H1 (cell line): ENCODE measurements around the gene MYLK. TPM values are rescaled to one million over a fixed set of nuclear protein-coding genes. Genes with fewer than 3 reads are reported as not detected.

Experiments used
- CTCF ChIA-PET: fragments of 300-600 bp; sonication (Branson Sonifier 250); formaldehyde crosslinking; loops from one replicate; lab custom pipeline; 2021; ENCODE audit not compliant: partially characterized antibody; lab: Charles Lee
- POLR2A ChIA-PET: fragments of 300-600 bp; sonication (Branson Sonifier 250); formaldehyde crosslinking; loops from one replicate; lab custom pipeline; 2021; ENCODE audit warnings: inconsistent platforms; ENCODE audit not compliant: partially characterized antibody; lab: Charles Lee
- DNase-seq, 2 experiments: peaks; one replicate each; pipeline versions ENCODE4 v3.0.0 to v3.0.0-alpha.2; 2010 to 2022; ENCODE audit warnings: low spot score in 2 of 2, low read depth in 1 of 2, mixed read lengths in 1 of 2
- FAIRE-seq: peaks from 2 replicates; lab custom pipeline; 2011; peaks lifted over from hg19 to GRCh38; lab: Jason Lieb, UNC
- H2AFZ ChIP-seq: 2 replicates; pipeline ENCODE4 v1.8.1; 2012; ENCODE audit warnings: low read length, inconsistent platforms
- H2AK5ac ChIP-seq: 2 replicates; pipeline ENCODE4 v1.6.1; 2013; ENCODE audit warnings: low read depth, low read length
- H2BK120ac ChIP-seq: replicated peaks from 2 replicates; pipeline ENCODE3; 2013; ENCODE audit warnings: low read depth, low read length, inconsistent platforms
- H2BK12ac ChIP-seq: 2 replicates; pipeline ENCODE4 v1.6.1; 2013; ENCODE audit warnings: low read depth, low read length
- H2BK15ac ChIP-seq: 2 replicates; pipeline ENCODE4 v1.6.1; 2013; ENCODE audit warnings: low read length
- H2BK20ac ChIP-seq: 2 replicates; pipeline ENCODE4 v1.6.1; 2013; ENCODE audit warnings: low read length
- H2BK5ac ChIP-seq: 2 replicates; pipeline ENCODE4 v1.6.1; 2013; ENCODE audit warnings: low read depth, low read length
- H3K14ac ChIP-seq: 2 replicates; pipeline ENCODE4 v1.6.1; 2013; ENCODE audit warnings: inconsistent platforms; ENCODE audit not compliant: insufficient read length
- H3K18ac ChIP-seq: 2 replicates; pipeline ENCODE4 v1.6.1; 2013; ENCODE audit warnings: low read length; ENCODE audit errors: extremely low read depth
- H3K23ac ChIP-seq: 2 replicates; pipeline ENCODE4 v1.6.1; 2013; ENCODE audit warnings: inconsistent platforms; ENCODE audit not compliant: insufficient read length
- H3K23me2 ChIP-seq: 2 replicates; pipeline ENCODE4 v1.6.1; 2013; ENCODE audit warnings: low read depth, low read length
- H3K27ac ChIP-seq: 2 replicates; pipeline ENCODE4 v1.6.1; 2011; ENCODE audit warnings: low read depth, low read length, inconsistent platforms
- H3K27me3 ChIP-seq, 4 experiments: replicated peaks in 1 of 4; 1 replicate in 1 of 4; 2 replicates in 3 of 4; pipeline versions ENCODE4 v1.6.1 to v1.8.1; 2011 to 2013; ENCODE audit warnings: low read length in 3 of 4, mild to moderate bottlenecking in 3 of 4, inconsistent platforms in 2 of 4, mixed read lengths in 2 of 4, moderate library complexity in 1 of 4; ENCODE audit not compliant: control insufficient read depth in 3 of 4, insufficient read depth in 3 of 4; ENCODE audit errors: extremely low read depth in 1 of 4
- H3K36me3 ChIP-seq, 4 experiments: 2 replicates each; pipeline versions ENCODE4 v1.6.1 to v1.8.1; 2011 to 2013; ENCODE audit warnings: mild to moderate bottlenecking in 4 of 4, low read length in 3 of 4, moderate library complexity in 2 of 4, control low read depth in 1 of 4, inconsistent platforms in 1 of 4; ENCODE audit not compliant: insufficient read depth in 4 of 4, control insufficient read depth in 2 of 4
- H3K4ac ChIP-seq: replicated peaks from 2 replicates; pipeline ENCODE3; 2013; ENCODE audit warnings: low read length, low read depth, mixed read lengths, inconsistent platforms; ENCODE audit not compliant: insufficient read length
- H3K4me1 ChIP-seq, 4 experiments: replicated peaks in 1 of 4; 1 replicate in 1 of 4; 2 replicates in 3 of 4; pipeline versions ENCODE4 v1.6.1 to v1.8.1; 2011 to 2013; ENCODE audit warnings: low read length in 3 of 4, inconsistent platforms in 2 of 4, mixed read lengths in 1 of 4; ENCODE audit not compliant: insufficient read depth in 4 of 4, control insufficient read depth in 3 of 4
- H3K4me2 ChIP-seq, 2 experiments: 2 replicates each; pipeline versions ENCODE4 v1.6.1 to v1.8.1; 2011 to 2013; ENCODE audit warnings: low read depth in 2 of 2, low read length in 2 of 2, control low read depth in 1 of 2, inconsistent platforms in 1 of 2, mild to moderate bottlenecking in 1 of 2; ENCODE audit not compliant: insufficient read depth in 1 of 2
- H3K4me3 ChIP-seq, 4 experiments: fragments of 200-600, 300-600 bp in 1 of 4; sonication (generic), shearing (Covaris generic), sonication (Bioruptor Twin) in 1 of 4; 2 replicates each; pipeline versions ENCODE4 v1.5.1 to v1.8.1; 2011 to 2016; ENCODE audit warnings: low read length in 4 of 4, low read depth in 3 of 4, control low read depth in 2 of 4, inconsistent platforms in 2 of 4, mild to moderate bottlenecking in 2 of 4, mixed read lengths in 1 of 4, moderate library complexity in 1 of 4; ENCODE audit not compliant: insufficient read depth in 2 of 4; ENCODE audit errors: extremely low read depth in 1 of 4
- H3K56ac ChIP-seq: replicated peaks from 2 replicates; pipeline ENCODE3; 2013; ENCODE audit warnings: low read depth, mild to moderate bottlenecking, mixed read lengths, low read length, inconsistent platforms; ENCODE audit not compliant: insufficient read length
- H3K79me1 ChIP-seq: 2 replicates; pipeline ENCODE4 v1.6.1; 2013; ENCODE audit warnings: low read depth, low read length, control low read depth
- H3K79me2 ChIP-seq, 2 experiments: 2 replicates each; pipeline versions ENCODE4 v1.6.1 to v1.8.1; 2012 to 2013; ENCODE audit warnings: low read length in 2 of 2, mild to moderate bottlenecking in 2 of 2, inconsistent platforms in 1 of 2; ENCODE audit not compliant: insufficient read depth in 2 of 2, control insufficient read depth in 1 of 2
- H3K9ac ChIP-seq, 4 experiments: replicated peaks in 1 of 4; 1 replicate in 1 of 4; 2 replicates in 3 of 4; pipeline versions ENCODE4 v1.6.1 to v1.8.1; 2011 to 2013; ENCODE audit warnings: low read depth in 3 of 4, low read length in 3 of 4, control low read depth in 2 of 4, mild to moderate bottlenecking in 2 of 4, moderate library complexity in 2 of 4, inconsistent platforms in 1 of 4; ENCODE audit errors: extremely low read depth in 1 of 4
- H3K9me3 ChIP-seq, 2 experiments: 2 replicates each; pipeline versions ENCODE4 v1.6.1 to v1.8.1; 2012 to 2013; ENCODE audit warnings: mild to moderate bottlenecking in 2 of 2, moderate library complexity in 2 of 2, control low read depth in 1 of 2, inconsistent platforms in 1 of 2, low read depth in 1 of 2, low read length in 1 of 2, mixed read lengths in 1 of 2; ENCODE audit not compliant: insufficient read depth in 2 of 2
- H4K20me1 ChIP-seq, 2 experiments: replicated peaks in 1 of 2; 2 replicates each; pipeline versions ENCODE3 to v1.8.1; 2011 to 2013; ENCODE audit warnings: inconsistent platforms in 2 of 2, low read length in 2 of 2, mild to moderate bottlenecking in 1 of 2; ENCODE audit not compliant: insufficient read depth in 2 of 2, control insufficient read depth in 1 of 2
- H4K5ac ChIP-seq: 2 replicates; pipeline ENCODE4 v1.6.1; 2013; ENCODE audit warnings: low read length, low read depth, mixed read lengths, inconsistent platforms; ENCODE audit not compliant: insufficient read length
- H4K8ac ChIP-seq: 2 replicates; pipeline ENCODE4 v1.8.0; 2013; ENCODE audit warnings: mild to moderate bottlenecking, moderate library complexity, low read length, inconsistent platforms; ENCODE audit not compliant: insufficient read depth; ENCODE audit errors: extremely low read depth
- H4K91ac ChIP-seq: replicated peaks from 2 replicates; pipeline ENCODE3; 2013; ENCODE audit warnings: low read length, mixed read lengths, inconsistent platforms; ENCODE audit not compliant: insufficient read length
- CHD1 ChIP-seq: IDR thresholded peaks from 2 replicates; pipeline ENCODE4 v1.6.1; 2012; ENCODE audit warnings: low read depth, low read length, improper control_type of control experiment
- NANOG ChIP-seq: IDR thresholded peaks from 2 replicates; pipeline ENCODE4 v1.6.1; 2011; ENCODE audit warnings: low read length, low read depth, mild to moderate bottlenecking, inconsistent platforms; ENCODE audit not compliant: insufficient read depth, poor library complexity, severe bottlenecking
- POU5F1 ChIP-seq: IDR thresholded peaks from 2 replicates; pipeline ENCODE4 v1.6.1; 2011; ENCODE audit warnings: low read depth, mild to moderate bottlenecking, low read length, moderate library complexity
- WGBS, 2 experiments: shearing (Covaris generic) in 1 of 2; methylation state at CpG; one replicate each; pipeline versions ENCODE4 v1.1.6 to v1.1.7; 2013 to 2015; ENCODE audit warnings: low lambda C conversion rate in 2 of 2, mixed read lengths in 2 of 2, inconsistent platforms in 1 of 2, low coverage in 1 of 2, missing lambda C conversion rate in 1 of 2; ENCODE audit not compliant: insufficient replicate concordance in 2 of 2, insufficient coverage in 1 of 2, insufficient read length in 1 of 2; ENCODE audit errors: extremely low coverage in 1 of 2, missing lambda C conversion rate in 1 of 2; 5-methylcytosine and 5-hydroxymethylcytosine counted together
- polyA plus RNA-seq, 7 experiments: library from polyadenylated mRNA; depleted of rRNA in 3 of 7; stranded (reverse) in 5 of 7; unstranded in 2 of 7; fragments of >200 nt in 5 of 7; fragments of 200-250 nt in 2 of 7; gene quantifications; 1 replicate in 5 of 7; 2 replicates in 1 of 7; 4 replicates in 1 of 7; pipeline versions ENCODE4 v1.2.1 to v1.2.3, GENCODE V29; 2011 to 2013; ENCODE audit warnings: missing spikeins in 2 of 7, mixed read lengths in 2 of 7
- total RNA-seq: library from RNA; stranded (reverse); fragmentation: NEBNext Ultra II Directional; extraction: Animal tissue kit (Norgen Biotek cat#: 25700); gene quantifications from 2 replicates; pipeline ENCODE4 v1.2.1, GENCODE V29; 2021

The MYLK gene
- total and polyA plus RNA-seq, 2 of the 8 experiments (the other 6 are each of a cell fraction or from before 2014, with no cell fraction given) = 11.6 to 21.3 TPM

- 87% methylated on average over 3 of the region's 3 CpGs; no CpG with 5 or more reads in 1 of the 2 experiments for WGBS, 2 experiments
- POLR2A ChIA-PET = interaction anchor here (0.9 kb wide), 1 partner anchor 24 kb away, joined by 3 read pairs; no protein-coding TSS in a partner anchor
- H2BK120ac ChIP-seq = no peak overlapping the region
Measured at GRCh38 chr3:123672429-123673146, 211.5 kb downstream of the MYLK start.

More at GRCh38 chr3:123672429-123673146, 211.5 kb downstream of the MYLK start:
- H3K36me3 ChIP-seq = no peaks in the 10 kb centered on the region
- H2AFZ ChIP-seq = no peak overlapping the region
- no peak overlapping the region for H3K27ac ChIP-seq
- H3K56ac ChIP-seq = no peak overlapping the region
- H4K8ac ChIP-seq = no peak overlapping the region
- H4K20me1 ChIP-seq = peaks cover 0 to 2% of the 10 kb centered on the region in 2 experiments
- no peak for DNase-seq
- no peak overlapping the region for H4K91ac ChIP-seq
- H2BK12ac ChIP-seq = no peak overlapping the region
- no peaks in the 10 kb centered on the region for H3K79me2 ChIP-seq
- no peak overlapping the region for H2BK5ac ChIP-seq
- no peak overlapping the region for H3K4ac ChIP-seq
- no peaks in the 10 kb centered on the region for H3K79me1 ChIP-seq
- no peak overlapping the region for H3K18ac ChIP-seq
- CTCF ChIA-PET = interaction anchor here (1.1 to 51.6 kb wide), 6 partner anchors 9 to 51 kb away, joined by 3 to 1463 read pairs (median 5); no protein-coding TSS in a partner anchor
- TF ChIP-seq POU5F1 (no peak), NANOG (no peak), CHD1 (no peak)
- TF ChIP-seq, all 59 proteins: peak for 0
- H3K27me3 ChIP-seq = no peaks in the 10 kb centered on the region
- no peak overlapping the region for H3K4me3 ChIP-seq
- no peaks in the 10 kb centered on the region for H3K9me3 ChIP-seq
- no peak overlapping the region for H4K5ac ChIP-seq
- H2BK20ac ChIP-seq = no peak overlapping the region
- no peak overlapping the region for H3K4me2 ChIP-seq
- H2AK5ac ChIP-seq = no peak overlapping the region
- FAIRE-seq = no peak
- H3K4me1 ChIP-seq = no peaks in the 10 kb centered on the region
- no peak overlapping the region for H3K14ac ChIP-seq
- H2BK15ac ChIP-seq = no peak overlapping the region
- no peaks in the 10 kb centered on the region; the same call in 1 of the 2 replicates for H3K23me2 ChIP-seq
- H3K9ac ChIP-seq = no peak overlapping the region
- no peak overlapping the region for H3K23ac ChIP-seq
